ENCODE results near the gene WDR36. TPM values are rescaled to one million over a fixed set of nuclear protein-coding genes. Genes with fewer than 3 reads are reported as not detected.
A peak's percentile ranks its signal among the peaks of the same experiment; 100 is the strongest.

WDR36 gene
- total and polyA plus RNA-seq, 2 of the 4 experiments (the other 2 are of a cell fraction) = 11.9 to 87.8 TPM

GRCh38 chr5:111068213-111068612, 23.9 kb upstream of the WDR36 start:
- WGBS, 2 experiments (ENCODE audit: extremely low coverage in 2 of 2, insufficient read length in 1 of 2) = 100% methylated on average over 1 of the region's 2 CpGs; no CpG with 5 or more reads in 1 of the 2 experiments
- CTCF ChIA-PET = interaction anchor here (0.7 kb wide), 1 partner anchor 319 kb away, joined by 4 read pairs; no protein-coding TSS in a partner anchor
- Histone ChIP-seq H2BK5ac (ENCODE audit: low read depth, low read length, poor library complexity, severe bottlenecking) (no peak overlapping the region), H3K27me3 (ENCODE audit: control insufficient read depth, insufficient read depth, low read length) (no peaks in the 10 kb centered on the region), H2AK9ac (replicated peaks; ENCODE audit: low read depth, low read length, poor library complexity) (no peak overlapping the region), H3K9me1 (ENCODE audit: insufficient read depth, low read length) (peaks cover 5% of the 10 kb centered on the region; the same call in 1 of the 2 replicates), H3K9me3 (ENCODE audit: control insufficient read depth, insufficient read depth, low read length) (no peaks in the 10 kb centered on the region), H3K27ac (ENCODE audit: insufficient read depth, low read length) (no peak overlapping the region), H2BK20ac (ENCODE audit: low read depth, low read length) (no peak overlapping the region), H3K36me3 (ENCODE audit: control insufficient read depth, insufficient read depth, low read length) (no peaks in the 10 kb centered on the region), H2BK15ac (ENCODE audit: low read depth, low read length) (no peak overlapping the region), H3K4me2 (ENCODE audit: low read depth, low read length) (no peak overlapping the region), H3K23ac (ENCODE audit: low read depth, low read length) (no peak overlapping the region), H3K4me3 (ENCODE audit: insufficient read depth, low read depth, low read length) (no peak overlapping the region), H3K4me1 (ENCODE audit: control insufficient read depth, insufficient read depth, low read length) (peaks cover 7% of the 10 kb centered on the region), H4K91ac (ENCODE audit: insufficient read depth, low read depth, low read length) (no peak overlapping the region), H3K79me1 (ENCODE audit: low read depth in 1 of 2, low read length in 2 of 2) (no peaks in the 10 kb centered on the region), H4K8ac (ENCODE audit: low read depth in 2 of 2, low read length in 2 of 2) (no peak overlapping the region), H4K5ac (ENCODE audit: low read depth, low read length) (no peak overlapping the region), H3K4ac (ENCODE audit: low read depth, low read length) (no peak overlapping the region), H3K14ac (replicated peaks; ENCODE audit: low read depth, low read length) (no peak overlapping the region), H3K9ac (ENCODE audit: low read depth, low read length) (no peak overlapping the region), H2AK5ac (ENCODE audit: low read depth, low read length) (no peak overlapping the region), H3K18ac (ENCODE audit: low read depth, low read length) (no peak overlapping the region), H2AFZ (replicated peaks; ENCODE audit: low read length, poor library complexity) (no peak overlapping the region), H3K56ac (ENCODE audit: extremely low read depth, insufficient read depth, low read length) (no peak overlapping the region), H4K20me1 (ENCODE audit: insufficient read depth, low read length) (no peaks in the 10 kb centered on the region), H2BK120ac (ENCODE audit: low read depth, low read length) (no peak overlapping the region)
- intact Hi-C loops (cut with micrococcal nuclease) (no loop called here), dilution Hi-C loops (cut with HindIII; ENCODE audit: low sequenced_read_pairs, unreplicated experiment) (no loop called here), in situ Hi-C loops (cut with MboI; ENCODE audit: low sequenced_read_pairs) (no loop called here)
- ATAC-seq (ENCODE audit: low read depth) (no peak), DNase-seq (peak; percentile 64)
- TF ChIP-seq CEBPB (IDR thresholded peaks at IDR 0.05; ENCODE audit: low read depth, low read length) = peak; percentile 78
- TF ChIP-seq USF2 (IDR thresholded peaks at IDR 0.05; ENCODE audit: low read depth, low read length) = no peak
- POLR2A ChIA-PET (ENCODE audit: unreplicated experiment) = no interaction called here
- no TSS peak for BruUV-seq (replicated peaks)

Measured in IMR-90 (cell line).